ENCODE measurements around the gene IFNA4. TPM values are rescaled to one million over a fixed set of nuclear protein-coding genes. Genes with fewer than 3 reads are reported as not detected.

IFNA4 gene
- total and polyA plus RNA-seq, 9 of the 15 experiments (the other 6 are each of a cell fraction or from before 2014, with no cell fraction given): not detected

- no peak for DNase-seq (ENCODE audit: extremely low read depth in 1 of 4, low spot score in 3 of 4)
- intact Hi-C loops (cut with micrococcal nuclease) (no loop called here), in situ Hi-C loops (cut with MboI) (no loop called here)
- no peaks in the 10 kb centered on the region for H3K36me3 ChIP-seq (ENCODE audit: control insufficient read depth, insufficient read depth, low read length)
- no CpG with 5 or more reads among the region's 1 CpG for WGBS (ENCODE audit: insufficient coverage, low coverage, missing lambda C conversion rate)
- no peak for TF ChIP-seq ZNF316 (IDR thresholded peaks at IDR 0.05)
- TF ChIP-seq NRF1 (conservative IDR thresholded peaks at IDR 0.05 in 1 of 2, IDR thresholded peaks at IDR 0.05 in 1 of 2): no peak
- TF ChIP-seq ZFP1 (CRISPR knock-in tag; IDR thresholded peaks at IDR 0.05): no peak
- TF ChIP-seq ZNF586 (CRISPR knock-in tag; conservative IDR thresholded peaks at IDR 0.05): no peak
- TF ChIP-seq HDAC6 (IDR thresholded peaks at IDR 0.05; ENCODE audit: low read depth, low read length): no peak
- TF ChIP-seq, protein P1, sequence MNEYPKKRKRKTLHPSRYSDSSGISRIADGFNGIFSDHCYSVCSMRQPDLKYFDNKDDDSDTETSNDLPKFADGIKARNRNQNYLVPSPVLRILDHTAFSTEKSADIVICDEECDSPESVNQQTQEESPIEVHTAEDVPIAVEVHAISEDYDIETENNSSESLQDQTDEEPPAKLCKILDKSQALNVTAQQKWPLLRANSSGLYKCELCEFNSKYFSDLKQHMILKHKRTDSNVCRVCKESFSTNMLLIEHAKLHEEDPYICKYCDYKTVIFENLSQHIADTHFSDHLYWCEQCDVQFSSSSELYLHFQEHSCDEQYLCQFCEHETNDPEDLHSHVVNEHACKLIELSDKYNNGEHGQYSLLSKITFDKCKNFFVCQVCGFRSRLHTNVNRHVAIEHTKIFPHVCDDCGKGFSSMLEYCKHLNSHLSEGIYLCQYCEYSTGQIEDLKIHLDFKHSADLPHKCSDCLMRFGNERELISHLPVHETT (CRISPR knock-in tag; conservative IDR thresholded peaks at IDR 0.05 in 1 of 2, IDR thresholded peaks at IDR 0.05 in 1 of 2): no peak
- TF ChIP-seq GTF2A2 (tag; IDR thresholded peaks at IDR 0.05): no peak
- no peak for TF ChIP-seq ZFP91 (CRISPR knock-in tag; IDR thresholded peaks at IDR 0.05)
- no peak for TF ChIP-seq SP1 (CRISPR knock-in tag; IDR thresholded peaks at IDR 0.05)
- no peaks in the 10 kb centered on the region for H3K9me1 ChIP-seq (ENCODE audit: control insufficient read depth, insufficient read depth, low read length)
- ATAC-seq: no peak
- BruUV-seq (replicated peaks): no TSS peak
- ChIA-PET POLR2A (no interaction called here), CTCF (ENCODE audit: low intra/inter-chr PET ratio) (no interaction called here)
- no peak within 1 kb of the TSS for H2AFZ ChIP-seq (ENCODE audit: low read depth, low read length)
- H3K27me3 ChIP-seq (ENCODE audit: control insufficient read depth in 2 of 2, insufficient read depth in 2 of 2, low read length in 2 of 2): no peaks in the 10 kb centered on the region
- no peak within 1 kb of the TSS for H3K9ac ChIP-seq (ENCODE audit: insufficient read depth in 1 of 2, low read depth in 2 of 2, low read length in 2 of 2)
- no peak within 1 kb of the TSS for H3K4me2 ChIP-seq (ENCODE audit: insufficient read depth, low read length)
- H3K4me1 ChIP-seq (replicated peaks in 1 of 2; ENCODE audit: control insufficient read depth in 2 of 2, insufficient read depth in 2 of 2, low read length in 2 of 2): no peaks in the 10 kb centered on the region
- no peak for FAIRE-seq
- no peak within 1 kb of the TSS for H3K27ac ChIP-seq (ENCODE audit: extremely low read depth, low read depth, low read length)
- H4K20me1 ChIP-seq (replicated peaks; ENCODE audit: control insufficient read depth, insufficient read depth, low read length): no peaks in the 10 kb centered on the region
- no peaks in the 10 kb centered on the region for H3K79me2 ChIP-seq (ENCODE audit: control insufficient read depth, insufficient read depth, low read length)
- no peaks in the 10 kb centered on the region for H3K9me3 ChIP-seq (replicated peaks; ENCODE audit: control insufficient read depth, insufficient read depth, low read depth, low read length)
- no peak within 1 kb of the TSS for H3K4me3 ChIP-seq
Observed at GRCh38 chr9:21141427-21141882, 45.9 kb downstream of the IFNA4 start, which contains the start of gene IFNW1. IFNW1 (minus strand) TSS chr9:21141832; CDS start chr9:21141570, 262 bp downstream.

Data from K562 (cell line).